Measurements from ENCODE around the gene FAM111A.

Gene FAM111A

GRCh38 chr11:59181746-59182456, 39.2 kb downstream of the FAM111A start:
- no peak for DNase-seq

GRCh38 chr11:59182457-59183151, 39.9 kb downstream of the FAM111A start:
- no peak for DNase-seq

GRCh38 chr11:59183771-59184170, 41.1 kb downstream of the FAM111A start:
- DNase-seq = no peak

GRCh38 chr11:59184691-59185339, 42.2 kb downstream of the FAM111A start:
- no peak for DNase-seq

- no peak for DNase-seq
Measured at GRCh38 chr11:59185386-59185945, 42.8 kb downstream of the FAM111A start.

- peak; percentile 73 for DNase-seq
Measured at GRCh38 chr11:59186130-59186594, 43.5 kb downstream of the FAM111A start.

GRCh38 chr11:59187035-59187434, 44.4 kb downstream of the FAM111A start:
- no peak for DNase-seq

- no peak for DNase-seq
Measured at GRCh38 chr11:59187587-59187986, 44.9 kb downstream of the FAM111A start.

GRCh38 chr11:59188954-59189353, 46.3 kb downstream of the FAM111A start:
- DNase-seq = no peak

GRCh38 chr11:59189986-59190385, 47.3 kb downstream of the FAM111A start:
- no peak for DNase-seq

- DNase-seq = no peak
Measured at GRCh38 chr11:59191095-59191494, 48.4 kb downstream of the FAM111A start.

GRCh38 chr11:59191890-59192289, 49.2 kb downstream of the FAM111A start:
- no peak for DNase-seq

GRCh38 chr11:59192446-59193020, 49.9 kb downstream of the FAM111A start:
- no peak for DNase-seq

- no peak for DNase-seq
Measured at GRCh38 chr11:59193587-59194130, 51.0 kb downstream of the FAM111A start.

GRCh38 chr11:59195586-59195985, 52.9 kb downstream of the FAM111A start:
- DNase-seq = no peak

- no peak for DNase-seq
Measured at GRCh38 chr11:59196777-59197176, 54.1 kb downstream of the FAM111A start.

GRCh38 chr11:59197991-59198390, 55.3 kb downstream of the FAM111A start:
- no peak for DNase-seq

- DNase-seq = no peak
Measured at GRCh38 chr11:59198726-59199125, 56.1 kb downstream of the FAM111A start.

- no peak for DNase-seq
Measured at GRCh38 chr11:59199546-59200422, 57.1 kb downstream of the FAM111A start.

GRCh38 chr11:59200423-59200746, 57.7 kb downstream of the FAM111A start:
- DNase-seq = no peak

GRCh38 chr11:59201353-59201752, 58.7 kb downstream of the FAM111A start:
- DNase-seq = no peak

All from stimulated activated CD8-positive, alpha-beta memory T cell treated with anti-CD3 and anti-CD28 coated beads, Interleukin-4, amount 100 ng/mL, for 48 hours (primary cell).